Measurements from ENCODE around the gene KASH5.
"Not testable (repeated sequence)": the region's sequence is repeated elsewhere in the genome, so short reads cannot be mapped to it uniquely, and the experiment has no call there.

Gene KASH5

GRCh38 chr19:49439836-49440235, 51.8 kb downstream of the KASH5 start:
- Histone ChIP-seq H3K4me3 (ENCODE audit: insufficient read depth, low read depth, low read length) (no peak overlapping the region), H3K4me1 (ENCODE audit: control insufficient read depth, insufficient read depth, low read length) (peaks cover 9% of the 10 kb centered on the region), H3K27ac (ENCODE audit: insufficient read depth, low read depth, low read length, poor library complexity, severe bottlenecking) (no peak overlapping the region), H3K36me3 (ENCODE audit: control insufficient read depth, insufficient read depth, low read length) (no peaks in the 10 kb centered on the region), H3K9me3 (ENCODE audit: control insufficient read depth, low read length) (no peaks in the 10 kb centered on the region), H3K27me3 (ENCODE audit: control insufficient read depth, insufficient read depth, low read length, poor library complexity, severe bottlenecking) (peaks cover 79% of the 10 kb centered on the region)
- 81 to 85% methylated on average over 1 to 3 of the region's 6 CpGs for WGBS, 2 experiments

GRCh38 chr19:49440439-49441209, 52.6 kb downstream of the KASH5 start:
- Histone ChIP-seq H3K27me3 (ENCODE audit: control insufficient read depth, insufficient read depth, low read length, poor library complexity, severe bottlenecking) (peaks cover 71% of the 10 kb centered on the region), H3K9me3 (ENCODE audit: control insufficient read depth, low read length) (no peaks in the 10 kb centered on the region), H3K27ac (ENCODE audit: insufficient read depth, low read depth, low read length, poor library complexity, severe bottlenecking) (no peak overlapping the region), H3K36me3 (ENCODE audit: control insufficient read depth, insufficient read depth, low read length) (no peaks in the 10 kb centered on the region), H3K4me3 (ENCODE audit: insufficient read depth, low read depth, low read length) (peak overlapping the region; percentile 22), H3K4me1 (ENCODE audit: control insufficient read depth, insufficient read depth, low read length) (peaks cover 9% of the 10 kb centered on the region)
- WGBS, 2 experiments: 36 to 37% methylated on average over 19 of the region's 19 CpGs

- H3K27me3 ChIP-seq (ENCODE audit: control insufficient read depth, insufficient read depth, low read length, poor library complexity, severe bottlenecking): peaks cover 64% of the 10 kb centered on the region
- WGBS, 2 experiments: 1% methylated on average over 56 of the region's 56 CpGs
- no peaks in the 10 kb centered on the region for H3K36me3 ChIP-seq (ENCODE audit: control insufficient read depth, insufficient read depth, low read length)
- H3K4me1 ChIP-seq (ENCODE audit: control insufficient read depth, insufficient read depth, low read length): peaks cover 9% of the 10 kb centered on the region
- H3K4me3 ChIP-seq (ENCODE audit: insufficient read depth, low read depth, low read length): peak within 1 kb of the TSS; percentile 22
- no peaks in the 10 kb centered on the region for H3K9me3 ChIP-seq (ENCODE audit: control insufficient read depth, low read length)
- no peak within 1 kb of the TSS for H3K27ac ChIP-seq (ENCODE audit: insufficient read depth, low read depth, low read length, poor library complexity, severe bottlenecking)
Observed at GRCh38 chr19:49441210-49441959, 53.3 kb downstream of the KASH5 start, which contains the start of gene SLC17A7. Gene SLC17A7, minus strand, starts transcription at chr19:49441527. Its CDS starts 148 bp downstream, at chr19:49441379.

DNA sequence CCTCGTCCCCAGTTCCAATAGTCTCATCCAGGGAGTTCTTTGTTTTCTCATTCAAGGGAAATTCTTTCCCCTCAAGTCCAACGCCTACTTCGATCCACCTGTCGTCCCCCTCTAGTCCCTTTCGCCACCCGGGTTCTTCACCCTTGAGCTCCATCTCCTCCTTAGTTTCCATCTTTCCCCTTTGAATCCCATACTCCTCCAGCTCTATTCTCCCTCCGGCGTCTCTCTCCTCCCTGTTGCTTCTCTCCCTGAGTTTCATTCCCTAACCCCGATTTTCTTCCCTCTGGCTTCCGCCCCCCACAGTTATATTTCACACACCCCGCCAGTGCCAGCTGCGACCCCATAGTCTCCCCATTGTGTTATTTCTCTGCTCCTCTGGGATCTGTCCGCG, 53.9 kb downstream of the KASH5 start:
- H3K4me3 ChIP-seq (ENCODE audit: insufficient read depth, low read depth, low read length): peak overlapping the region; percentile 3
- no peaks in the 10 kb centered on the region for H3K9me3 ChIP-seq (ENCODE audit: control insufficient read depth, low read length)
- H3K36me3 ChIP-seq (ENCODE audit: control insufficient read depth, insufficient read depth, low read length): no peaks in the 10 kb centered on the region
- no peak overlapping the region for H3K27ac ChIP-seq (ENCODE audit: insufficient read depth, low read depth, low read length, poor library complexity, severe bottlenecking)
- peaks cover 58% of the 10 kb centered on the region for H3K27me3 ChIP-seq (ENCODE audit: control insufficient read depth, insufficient read depth, low read length, poor library complexity, severe bottlenecking)
- WGBS, 2 experiments: 14 to 15% methylated on average over 14 of the region's 14 CpGs
- H3K4me1 ChIP-seq (ENCODE audit: control insufficient read depth, insufficient read depth, low read length): peaks cover 9% of the 10 kb centered on the region

GRCh38 chr19:49442354-49442753, 54.3 kb downstream of the KASH5 start:
- Histone ChIP-seq H3K27ac (ENCODE audit: insufficient read depth, low read depth, low read length, poor library complexity, severe bottlenecking) (no peak overlapping the region), H3K4me3 (ENCODE audit: insufficient read depth, low read depth, low read length) (peak overlapping the region; percentile 3), H3K27me3 (ENCODE audit: control insufficient read depth, insufficient read depth, low read length, poor library complexity, severe bottlenecking) (peaks cover 54% of the 10 kb centered on the region), H3K9me3 (ENCODE audit: control insufficient read depth, low read length) (no peaks in the 10 kb centered on the region), H3K36me3 (ENCODE audit: control insufficient read depth, insufficient read depth, low read length) (no peaks in the 10 kb centered on the region), H3K4me1 (ENCODE audit: control insufficient read depth, insufficient read depth, low read length) (peaks cover 9% of the 10 kb centered on the region)
- 5 to 8% methylated on average over 11 of the region's 11 CpGs for WGBS, 2 experiments

DNA sequence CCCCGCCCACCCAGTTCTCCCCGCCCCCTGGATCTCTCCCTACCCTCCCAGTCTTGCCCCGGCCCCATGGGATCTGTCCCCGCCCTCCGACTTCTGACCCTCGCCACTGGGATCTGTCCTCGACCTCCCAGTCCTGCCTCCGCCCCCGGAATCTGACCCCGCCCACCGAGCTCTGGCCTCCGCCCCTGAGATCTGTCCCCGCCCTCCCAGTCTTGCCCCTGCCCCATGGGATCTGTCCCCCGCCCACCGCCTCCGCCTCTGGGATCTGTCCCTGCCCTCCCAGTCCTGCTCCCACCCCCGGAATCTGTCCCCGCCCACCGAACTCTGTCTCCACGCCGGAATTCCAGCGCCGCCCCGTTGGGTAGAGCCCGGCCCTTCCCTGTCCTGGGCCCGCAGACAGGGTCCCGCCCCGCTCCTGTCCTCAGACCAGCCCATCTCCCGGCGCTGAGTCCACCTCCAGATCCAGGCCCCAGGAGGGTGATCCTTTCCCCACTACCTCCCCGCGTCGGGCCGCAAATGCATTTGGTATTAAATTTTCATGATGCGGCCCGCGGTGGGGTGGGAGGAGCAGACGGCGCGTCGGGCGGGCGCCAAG, 54.8 kb downstream of the KASH5 start:
- Histone ChIP-seq H3K27ac (ENCODE audit: insufficient read depth, low read depth, low read length, poor library complexity, severe bottlenecking) (peak overlapping the region; percentile 88), H3K4me1 (ENCODE audit: control insufficient read depth, insufficient read depth, low read length) (peaks cover 9% of the 10 kb centered on the region), H3K27me3 (ENCODE audit: control insufficient read depth, insufficient read depth, low read length, poor library complexity, severe bottlenecking) (peaks cover 49% of the 10 kb centered on the region), H3K36me3 (ENCODE audit: control insufficient read depth, insufficient read depth, low read length) (peaks cover under 1% of the 10 kb centered on the region), H3K9me3 (ENCODE audit: control insufficient read depth, low read length) (no peaks in the 10 kb centered on the region), H3K4me3 (ENCODE audit: insufficient read depth, low read depth, low read length) (peak overlapping the region; percentile 72)
- 0% methylated on average over 42 to 43 of the region's 43 CpGs for WGBS, 2 experiments

DNA sequence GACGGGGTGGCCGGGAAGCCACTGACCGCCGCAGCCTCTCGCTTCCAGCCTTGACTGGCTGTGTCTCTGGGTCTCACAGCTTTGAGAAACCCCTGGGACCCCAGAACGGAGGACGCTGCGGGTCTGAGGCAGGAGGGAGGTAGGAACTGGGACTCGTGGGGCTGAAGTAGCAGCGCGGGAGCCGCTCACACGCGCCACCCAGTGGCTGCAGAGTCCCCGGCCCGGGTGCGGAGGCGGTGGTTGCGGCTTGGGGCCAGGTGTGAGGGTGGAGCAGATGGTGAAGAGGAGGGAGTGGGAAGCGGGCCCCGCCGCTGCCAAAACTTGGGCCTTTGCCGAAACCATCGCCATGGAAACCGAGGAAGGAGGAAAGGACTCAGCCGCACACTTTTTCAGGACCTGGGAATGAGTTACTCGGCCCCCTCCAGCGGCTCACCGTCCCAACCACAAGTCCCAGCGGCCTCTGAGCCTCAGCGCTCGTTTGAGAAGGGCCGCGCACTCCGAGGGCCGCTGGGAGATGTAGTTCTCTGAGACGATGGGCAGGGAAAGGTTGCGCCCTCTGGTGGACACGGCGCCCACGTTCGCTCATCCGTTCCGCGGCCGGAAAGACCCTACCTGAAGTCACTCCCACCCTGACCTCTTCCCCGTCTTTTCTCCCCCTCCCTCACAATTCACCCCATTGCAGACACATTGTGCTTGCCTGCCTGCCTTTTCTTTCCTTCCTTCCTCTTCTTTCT, 55.5 kb downstream of the KASH5 start:
- peak overlapping the region; percentile 88 for H3K27ac ChIP-seq (ENCODE audit: insufficient read depth, low read depth, low read length, poor library complexity, severe bottlenecking)
- no peaks in the 10 kb centered on the region for H3K9me3 ChIP-seq (ENCODE audit: control insufficient read depth, low read length)
- peaks cover 9% of the 10 kb centered on the region for H3K4me1 ChIP-seq (ENCODE audit: control insufficient read depth, insufficient read depth, low read length)
- peaks cover 7% of the 10 kb centered on the region for H3K36me3 ChIP-seq (ENCODE audit: control insufficient read depth, insufficient read depth, low read length)
- peaks cover 42% of the 10 kb centered on the region for H3K27me3 ChIP-seq (ENCODE audit: control insufficient read depth, insufficient read depth, low read length, poor library complexity, severe bottlenecking)
- peak overlapping the region; percentile 72 for H3K4me3 ChIP-seq (ENCODE audit: insufficient read depth, low read depth, low read length)
- 0 to 1% methylated on average over 47 of the region's 47 CpGs for WGBS, 2 experiments

DNA sequence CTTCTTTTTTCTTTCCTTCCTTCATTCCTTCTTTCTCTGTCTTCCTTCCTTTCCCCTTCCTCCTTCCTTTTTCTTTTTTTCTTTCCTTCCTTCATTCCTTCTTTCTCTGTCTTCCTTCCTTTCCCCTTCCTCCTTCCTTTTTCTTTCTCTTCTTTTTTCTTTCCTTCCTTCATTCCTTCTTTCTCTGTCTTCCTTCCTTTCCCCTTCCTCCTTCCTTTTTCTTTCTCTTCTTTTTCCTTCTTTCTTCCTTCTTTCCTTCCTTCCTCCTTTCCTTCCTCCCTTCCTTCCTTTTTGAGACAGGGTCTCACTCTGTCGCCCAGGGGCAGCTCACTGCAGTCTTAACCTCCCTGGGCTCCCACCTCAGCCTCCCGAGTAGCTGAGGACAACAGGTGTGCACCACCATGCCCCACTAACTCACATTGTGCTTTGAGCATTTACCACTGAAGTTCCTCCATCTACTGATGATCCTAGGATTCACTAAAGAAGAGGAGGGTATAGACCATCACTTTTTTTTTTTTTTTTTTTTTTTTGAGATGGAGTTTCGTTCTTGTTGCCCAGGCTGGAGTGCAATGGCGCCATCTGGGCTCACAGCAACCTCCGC, 56.2 kb downstream of the KASH5 start:
- peaks cover 36% of the 10 kb centered on the region for H3K27me3 ChIP-seq (ENCODE audit: control insufficient read depth, insufficient read depth, low read length, poor library complexity, severe bottlenecking)
- H3K9me3 ChIP-seq (ENCODE audit: control insufficient read depth, low read length); H3K4me1 ChIP-seq (ENCODE audit: control insufficient read depth, insufficient read depth, low read length); H3K27ac ChIP-seq (ENCODE audit: insufficient read depth, low read depth, low read length, poor library complexity, severe bottlenecking); H3K4me3 ChIP-seq (ENCODE audit: insufficient read depth, low read depth, low read length): not testable (repeated sequence)
- WGBS, 2 experiments: 93 to 95% methylated on average over 5 of the region's 5 CpGs
- H3K36me3 ChIP-seq (ENCODE audit: control insufficient read depth, insufficient read depth, low read length): peaks cover 14% of the 10 kb centered on the region

DNA sequence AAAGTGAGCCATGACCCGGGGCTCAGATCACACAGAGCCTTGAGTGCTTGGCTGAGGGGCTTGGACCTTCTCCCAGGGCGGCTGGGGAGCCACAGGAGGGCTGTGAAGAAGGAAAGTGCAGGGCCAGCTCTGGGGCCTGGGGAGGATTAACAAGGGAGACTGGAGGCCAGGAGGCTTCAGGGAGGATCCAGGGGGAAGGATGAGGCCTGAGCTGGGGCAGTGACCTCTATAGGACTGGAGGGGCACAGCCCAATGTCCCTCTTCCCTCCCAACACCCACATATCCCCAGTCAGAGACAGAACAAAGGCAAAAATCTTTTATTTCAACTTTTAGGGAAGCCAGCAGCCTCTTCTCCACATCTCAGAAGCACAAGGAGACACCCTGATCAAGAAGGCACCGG, 57.9 kb downstream of the KASH5 start:
- no peaks in the 10 kb centered on the region for H3K9me3 ChIP-seq (ENCODE audit: control insufficient read depth, low read length)
- WGBS, 2 experiments: 77 to 82% methylated on average over 3 of the region's 3 CpGs
- H3K4me3 ChIP-seq (ENCODE audit: insufficient read depth, low read depth, low read length): no peak overlapping the region
- peaks cover 18% of the 10 kb centered on the region for H3K27me3 ChIP-seq (ENCODE audit: control insufficient read depth, insufficient read depth, low read length, poor library complexity, severe bottlenecking)
- H3K27ac ChIP-seq (ENCODE audit: insufficient read depth, low read depth, low read length, poor library complexity, severe bottlenecking): no peak overlapping the region
- H3K36me3 ChIP-seq (ENCODE audit: control insufficient read depth, insufficient read depth, low read length): peaks cover 19% of the 10 kb centered on the region
- peaks cover 15% of the 10 kb centered on the region for H3K4me1 ChIP-seq (ENCODE audit: control insufficient read depth, insufficient read depth, low read length)
